ENCODE data around the gene FLOT1. TPM values are rescaled to one million over a fixed set of nuclear protein-coding genes. Genes with fewer than 3 reads are reported as not detected.

Gene FLOT1
- total and polyA plus RNA-seq, 2 of the 13 experiments (the other 11 are each of a cell fraction or from before 2014, with no cell fraction given), result 82.3 to 130 TPM

DNA sequence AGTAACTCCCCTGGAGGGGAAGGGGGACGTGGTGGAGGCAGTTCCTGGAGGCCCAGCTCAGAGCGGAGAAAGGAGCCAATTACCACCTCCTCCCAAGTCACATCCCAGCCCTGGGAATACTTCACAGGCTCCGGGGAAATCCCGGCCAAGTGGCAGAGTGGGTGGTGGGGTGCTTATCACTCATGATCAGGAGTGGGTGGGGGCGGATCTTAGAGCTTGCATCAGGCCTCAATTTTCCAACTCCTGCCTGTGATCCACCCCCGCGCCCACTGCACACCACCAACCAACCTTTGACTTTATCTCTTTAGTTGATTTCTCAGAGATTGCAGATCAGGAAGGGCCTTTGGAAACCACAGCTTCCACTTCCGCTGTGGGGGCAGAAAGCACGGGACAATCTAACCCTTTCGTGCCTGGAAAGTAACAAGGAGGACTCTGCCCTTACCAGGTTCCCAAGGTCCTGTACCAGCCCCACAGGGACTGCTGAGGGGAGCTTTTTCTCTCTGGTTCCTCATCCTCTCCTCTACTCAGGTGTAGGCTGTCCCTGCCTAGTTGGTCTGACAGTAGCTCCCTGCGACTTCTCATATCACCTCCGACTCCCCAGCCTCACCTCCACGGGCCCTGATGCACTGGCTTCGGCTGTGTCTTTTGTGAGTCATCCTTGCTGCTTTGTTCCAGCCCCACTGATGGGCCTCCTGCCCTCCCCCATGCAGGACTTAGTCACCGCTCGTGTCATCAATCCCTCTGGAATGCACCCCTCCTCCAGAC is 26.8 kb upstream of the FLOT1 start (continued):
- TF ChIP-seq ZNF230 (CRISPR knock-in tag; IDR thresholded peaks at IDR 0.05) (no peak; the same call in none of the 2 replicates), SUZ12 (IDR thresholded peaks at IDR 0.05; ENCODE audit: low read depth, low read length) (no peak), ZNF335 (CRISPR knock-in tag; IDR thresholded peaks at IDR 0.05) (no peak), ETS1 (CRISPR knock-in tag; IDR thresholded peaks at IDR 0.05) (no peak), ZNF766 (CRISPR knock-in tag; IDR thresholded peaks at IDR 0.05; ENCODE audit: borderline replicate concordance) (no peak), ZNF761 (CRISPR knock-in tag; conservative IDR thresholded peaks at IDR 0.05) (no peak), ZHX1 (CRISPR knock-in tag; IDR thresholded peaks at IDR 0.05; ENCODE audit: low read depth) (no peak), ZNF773 (CRISPR knock-in tag; IDR thresholded peaks at IDR 0.05; ENCODE audit: borderline replicate concordance) (no peak), KAT2B (IDR thresholded peaks at IDR 0.05; ENCODE audit: borderline replicate concordance, low read depth, low read length) (no peak), XBP1 (CRISPR knock-in tag; IDR thresholded peaks at IDR 0.05) (no peak), ZNF619 (CRISPR knock-in tag; IDR thresholded peaks at IDR 0.05) (0 out of 2 replicates have a peak, but pooled peaks have one; percentile 27), ZFYVE20 (CRISPR knock-in tag; IDR thresholded peaks at IDR 0.05; ENCODE audit: borderline replicate concordance, low read depth) (no peak), SMARCE1 (IDR thresholded peaks at IDR 0.05; ENCODE audit: borderline replicate concordance) (peak; percentile 50; the same call in 1 of the 2 replicates), HMGA1 (CRISPR knock-in tag; conservative IDR thresholded peaks at IDR 0.05) (no peak), ZNF543 (CRISPR knock-in tag; IDR thresholded peaks at IDR 0.05) (peak; percentile 8; the same call in 1 of the 2 replicates), SRY (CRISPR knock-in tag; IDR thresholded peaks at IDR 0.05) (no peak; the same call in 1 of the 2 replicates), BORCS8-MEF2B (CRISPR knock-in tag; IDR thresholded peaks at IDR 0.05) (peak; percentile 62; the same call in 1 of the 2 replicates), MTA3 (CRISPR knock-in tag; IDR thresholded peaks at IDR 0.05) (no peak), NR2F2 (IDR thresholded peaks at IDR 0.05; ENCODE audit: borderline replicate concordance, low read depth) (peak; percentile 42; the same call in 1 of the 2 replicates), NR2C2 (CRISPR knock-in tag; IDR thresholded peaks at IDR 0.05; ENCODE audit: borderline replicate concordance) (peak; percentile 53; the same call in 1 of the 2 replicates), SAFB2 (CRISPR knock-in tag; IDR thresholded peaks at IDR 0.05; ENCODE audit: borderline replicate concordance, low read depth) (no peak), ZNF431 (CRISPR knock-in tag; IDR thresholded peaks at IDR 0.05; ENCODE audit: borderline replicate concordance, low read depth) (no peak), CC2D1A (CRISPR knock-in tag; IDR thresholded peaks at IDR 0.05) (no peak)
- TF ChIP-seq, protein P1, sequence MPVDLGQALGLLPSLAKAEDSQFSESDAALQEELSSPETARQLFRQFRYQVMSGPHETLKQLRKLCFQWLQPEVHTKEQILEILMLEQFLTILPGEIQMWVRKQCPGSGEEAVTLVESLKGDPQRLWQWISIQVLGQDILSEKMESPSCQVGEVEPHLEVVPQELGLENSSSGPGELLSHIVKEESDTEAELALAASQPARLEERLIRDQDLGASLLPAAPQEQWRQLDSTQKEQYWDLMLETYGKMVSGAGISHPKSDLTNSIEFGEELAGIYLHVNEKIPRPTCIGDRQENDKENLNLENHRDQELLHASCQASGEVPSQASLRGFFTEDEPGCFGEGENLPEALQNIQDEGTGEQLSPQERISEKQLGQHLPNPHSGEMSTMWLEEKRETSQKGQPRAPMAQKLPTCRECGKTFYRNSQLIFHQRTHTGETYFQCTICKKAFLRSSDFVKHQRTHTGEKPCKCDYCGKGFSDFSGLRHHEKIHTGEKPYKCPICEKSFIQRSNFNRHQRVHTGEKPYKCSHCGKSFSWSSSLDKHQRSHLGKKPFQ (CRISPR knock-in tag; IDR thresholded peaks at IDR 0.05; ENCODE audit: insufficient replicate concordance), result peak; percentile 74
